ENCODE data around the gene RXRA.

RXRA gene

DNA sequence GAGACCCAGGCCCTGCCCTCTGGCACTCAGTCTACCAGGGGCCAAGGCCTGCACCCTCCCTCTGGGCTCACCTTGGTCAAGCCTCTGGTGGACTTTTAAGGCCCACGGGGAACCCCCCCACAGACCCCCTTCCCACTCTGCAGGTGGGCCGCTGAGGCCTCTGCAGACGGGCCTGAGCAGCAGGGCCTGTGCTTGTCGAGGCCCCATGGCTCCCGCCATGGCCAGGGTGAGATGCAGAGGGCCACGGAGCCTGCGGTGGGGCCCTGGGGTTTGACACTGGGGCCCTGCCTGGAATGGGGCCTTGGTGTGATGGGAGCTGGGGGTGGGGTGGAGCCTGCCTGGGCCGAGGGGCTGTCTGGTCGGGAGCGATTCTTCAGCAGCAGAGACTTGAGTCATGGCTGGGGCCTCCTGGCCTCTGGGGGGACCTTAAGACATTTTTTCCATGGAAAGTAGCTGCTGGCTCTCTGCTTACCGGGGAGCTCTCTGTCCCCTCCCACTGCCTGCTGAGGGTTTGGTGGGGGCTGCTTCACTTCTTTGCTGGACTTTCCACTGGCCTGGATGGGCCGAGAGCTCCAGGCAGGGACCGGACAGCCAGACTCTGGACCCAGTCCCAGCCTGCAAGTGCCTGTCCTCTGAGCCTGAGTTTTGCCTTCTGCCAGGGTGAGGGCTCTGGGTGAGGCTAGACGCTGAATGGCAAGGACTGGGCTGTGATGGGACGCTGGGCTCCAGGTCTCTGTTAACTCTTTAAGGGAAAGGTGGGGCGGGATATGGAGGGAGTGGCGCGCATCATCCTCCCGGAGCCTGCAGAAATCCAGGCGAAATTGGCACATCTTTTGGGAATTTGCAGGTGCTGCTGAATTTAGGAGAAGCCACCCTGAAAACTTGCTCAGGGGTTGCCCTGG, 132.2 kb downstream of the RXRA start:
- CTCF ChIA-PET: interaction anchor here (0.9 kb wide), 1 partner anchor 9 kb away, joined by 3 read pairs; no protein-coding TSS in a partner anchor
- TF ChIP-seq PKNOX1 (IDR thresholded peaks at IDR 0.05) (no peak), HDGF (IDR thresholded peaks at IDR 0.05; ENCODE audit: borderline replicate concordance) (no peak), NFRKB (IDR thresholded peaks at IDR 0.05) (no peak)
- DNase-seq (ENCODE audit: extremely low spot score): no peak
- POLR2A ChIA-PET: interaction anchor here (1.1 kb wide), 1 partner anchor 183 kb away, joined by 3 read pairs; the partner anchor contains the start of gene COL5A1

DNA sequence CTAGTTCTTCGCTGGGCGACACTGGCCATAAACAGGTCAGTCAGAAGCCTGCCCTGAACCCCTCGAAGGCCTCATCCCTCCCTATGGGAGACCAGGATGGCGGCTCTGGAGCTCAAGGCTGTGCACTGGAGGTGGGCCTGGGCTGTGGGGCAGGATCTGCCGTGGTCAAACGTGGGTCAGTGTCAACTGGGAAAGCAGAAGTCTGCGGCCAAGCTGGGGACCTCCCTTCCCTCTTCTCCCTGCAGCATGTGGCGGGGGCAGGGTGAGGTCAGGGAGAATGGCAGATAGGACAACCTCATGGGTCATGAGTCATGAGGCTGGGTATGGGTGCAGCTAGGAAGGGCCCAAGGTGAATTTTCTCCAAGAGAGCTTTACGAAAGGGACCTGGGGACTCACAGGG, 132.9 kb downstream of the RXRA start:
- TF ChIP-seq SUZ12 (IDR thresholded peaks at IDR 0.05): no peak
- no peak for DNase-seq (ENCODE audit: extremely low spot score)
- ChIA-PET CTCF (interaction anchor here (0.9 kb wide), 1 partner anchor 9 kb away, joined by 3 read pairs; no protein-coding TSS in a partner anchor), POLR2A (interaction anchor here (1.1 kb wide), 1 partner anchor 182 kb away, joined by 3 read pairs; the partner anchor contains the start of gene COL5A1)

DNA sequence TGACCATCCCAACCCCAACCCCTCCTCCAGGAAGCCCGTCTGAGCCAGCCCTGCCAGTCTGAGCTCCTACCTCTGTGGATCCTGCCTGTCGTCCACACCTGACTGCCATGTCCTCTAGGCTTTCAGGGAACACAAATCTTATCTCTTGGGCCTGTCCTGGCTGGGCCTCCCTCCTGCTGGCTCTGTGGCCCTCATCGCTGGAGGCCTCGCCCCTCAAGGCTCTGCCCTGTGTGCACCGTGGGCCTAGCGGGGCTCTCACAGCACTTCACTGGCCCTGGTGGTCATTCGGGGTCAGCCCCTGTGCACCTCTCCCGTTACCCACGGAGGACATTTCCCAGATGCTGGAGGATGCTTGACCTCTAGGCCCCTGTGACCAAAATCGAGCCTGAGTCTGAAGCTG, 133.3 kb downstream of the RXRA start:
- TF ChIP-seq FOXA1 (IDR thresholded peaks at IDR 0.05) (no peak), CTBP1 (IDR thresholded peaks at IDR 0.05; ENCODE audit: borderline replicate concordance) (no peak), PKNOX1 (IDR thresholded peaks at IDR 0.05) (no peak), BHLHE40 (IDR thresholded peaks at IDR 0.05; ENCODE audit: borderline replicate concordance) (no peak), SP1 (IDR thresholded peaks at IDR 0.05) (no peak), ZNF384 (IDR thresholded peaks at IDR 0.05) (no peak), FOXM1 (IDR thresholded peaks at IDR 0.05; ENCODE audit: borderline replicate concordance) (no peak), ARNT (IDR thresholded peaks at IDR 0.05) (no peak), LEF1 (IDR thresholded peaks at IDR 0.05; ENCODE audit: borderline replicate concordance) (no peak), HDGF (IDR thresholded peaks at IDR 0.05; ENCODE audit: borderline replicate concordance) (no peak), SUZ12 (IDR thresholded peaks at IDR 0.05) (no peak), TARDBP (IDR thresholded peaks at IDR 0.05) (no peak), ELF4 (IDR thresholded peaks at IDR 0.05) (no peak)
- no peak for DNase-seq (ENCODE audit: extremely low spot score)
- ChIA-PET POLR2A (no interaction called here), CTCF (interaction anchor here (1.6 kb wide), 1 partner anchor 10 kb away, joined by 4 read pairs; no protein-coding TSS in a partner anchor)

- CTCF ChIA-PET: interaction anchor here (1.0 to 1.6 kb wide), 2 partner anchors 11 to 207 kb away, joined by 3 to 4 read pairs; no protein-coding TSS in a partner anchor
- no peak for TF ChIP-seq SP1 (IDR thresholded peaks at IDR 0.05)
- DNase-seq (ENCODE audit: extremely low spot score): no peak
- POLR2A ChIA-PET: no interaction called here
These were observed 134.0 kb downstream of the RXRA start for GRCh38 chr9:134460206-134460605.

GRCh38 chr9:134460896-134461295, 134.6 kb downstream of the RXRA start:
- POLR2A ChIA-PET: no interaction called here
- TF ChIP-seq CTBP1 (IDR thresholded peaks at IDR 0.05; ENCODE audit: borderline replicate concordance): no peak
- TF ChIP-seq SUZ12 (IDR thresholded peaks at IDR 0.05): no peak
- TF ChIP-seq FOXM1 (IDR thresholded peaks at IDR 0.05; ENCODE audit: borderline replicate concordance): no peak
- no peak for TF ChIP-seq FOXK2 (IDR thresholded peaks at IDR 0.05)
- no peak for TF ChIP-seq BHLHE40 (IDR thresholded peaks at IDR 0.05; ENCODE audit: borderline replicate concordance)
- TF ChIP-seq TARDBP (IDR thresholded peaks at IDR 0.05): no peak
- TF ChIP-seq ZNF384 (IDR thresholded peaks at IDR 0.05): no peak
- CTCF ChIA-PET: interaction anchor here (1.0 to 1.6 kb wide), 2 partner anchors 12 to 206 kb away, joined by 3 to 4 read pairs; no protein-coding TSS in a partner anchor

GRCh38 chr9:134461426-134461982, 135.2 kb downstream of the RXRA start:
- no peak for DNase-seq (ENCODE audit: extremely low spot score)
- ChIA-PET POLR2A (interaction anchor here (0.7 kb wide), 1 partner anchor 147 kb away, joined by 3 read pairs; no protein-coding TSS in a partner anchor), CTCF (no interaction called here)
- TF ChIP-seq SP1 (IDR thresholded peaks at IDR 0.05) (no peak), CTBP1 (IDR thresholded peaks at IDR 0.05; ENCODE audit: borderline replicate concordance) (no peak), ZNF384 (IDR thresholded peaks at IDR 0.05) (no peak), FOXM1 (IDR thresholded peaks at IDR 0.05; ENCODE audit: borderline replicate concordance) (no peak), HDGF (IDR thresholded peaks at IDR 0.05; ENCODE audit: borderline replicate concordance) (no peak), FOXA1 (IDR thresholded peaks at IDR 0.05) (no peak), ARNT (IDR thresholded peaks at IDR 0.05) (no peak), ELF4 (IDR thresholded peaks at IDR 0.05) (no peak), FOXK2 (IDR thresholded peaks at IDR 0.05) (no peak), SUZ12 (IDR thresholded peaks at IDR 0.05) (no peak), NFRKB (IDR thresholded peaks at IDR 0.05) (no peak), LEF1 (IDR thresholded peaks at IDR 0.05; ENCODE audit: borderline replicate concordance) (no peak), L3MBTL2 (conservative IDR thresholded peaks at IDR 0.05) (no peak), BHLHE40 (IDR thresholded peaks at IDR 0.05; ENCODE audit: borderline replicate concordance) (no peak)

More at GRCh38 chr9:134460896-134461295, 134.6 kb downstream of the RXRA start:
- no peak for DNase-seq (ENCODE audit: extremely low spot score)

DNA sequence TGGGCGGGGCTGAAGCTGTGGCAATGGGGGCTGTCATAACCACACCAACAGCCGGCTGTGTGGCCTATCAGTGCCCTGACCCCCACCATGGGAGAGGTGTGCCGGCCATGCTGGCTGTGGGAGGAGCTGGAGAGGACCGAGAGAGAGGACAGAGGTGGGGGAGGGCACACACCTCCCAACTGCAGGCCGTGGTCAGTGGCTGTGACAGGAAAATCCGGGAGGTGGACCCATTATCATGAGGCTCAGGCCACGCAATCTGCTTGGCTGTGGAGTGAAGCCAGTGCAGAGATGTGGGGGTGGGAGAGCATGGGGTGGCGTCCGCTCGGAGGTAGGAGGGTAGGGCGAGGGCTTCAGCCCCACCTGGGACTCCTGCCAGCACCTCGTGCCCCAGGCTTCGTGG, 136.1 kb downstream of the RXRA start:
- ChIA-PET CTCF (no interaction called here), POLR2A (interaction anchor here (0.7 kb wide), 1 partner anchor 146 kb away, joined by 3 read pairs; no protein-coding TSS in a partner anchor)
- no peak for DNase-seq (ENCODE audit: extremely low spot score)
- TF ChIP-seq LEF1 (IDR thresholded peaks at IDR 0.05; ENCODE audit: borderline replicate concordance) (no peak), SP1 (IDR thresholded peaks at IDR 0.05) (no peak), L3MBTL2 (conservative IDR thresholded peaks at IDR 0.05) (no peak), ELF4 (IDR thresholded peaks at IDR 0.05) (no peak), NFRKB (IDR thresholded peaks at IDR 0.05) (no peak), SUZ12 (IDR thresholded peaks at IDR 0.05) (no peak), BHLHE40 (IDR thresholded peaks at IDR 0.05; ENCODE audit: borderline replicate concordance) (no peak), CTBP1 (IDR thresholded peaks at IDR 0.05; ENCODE audit: borderline replicate concordance) (no peak), ARNT (IDR thresholded peaks at IDR 0.05) (no peak), FOXK2 (IDR thresholded peaks at IDR 0.05) (no peak), PKNOX1 (IDR thresholded peaks at IDR 0.05) (no peak), FOXA1 (IDR thresholded peaks at IDR 0.05) (no peak), HDGF (IDR thresholded peaks at IDR 0.05; ENCODE audit: borderline replicate concordance) (no peak), TARDBP (IDR thresholded peaks at IDR 0.05) (no peak), ZNF384 (IDR thresholded peaks at IDR 0.05) (no peak), FOXM1 (IDR thresholded peaks at IDR 0.05; ENCODE audit: borderline replicate concordance) (no peak)
